SK-N-SH treated with all-trans-retinoic acid at 6 μM for 48 hours (cell line): ENCODE data around the gene C17orf113.
A peak's percentile ranks its signal among the peaks of the same experiment; 100 is the strongest.

Experiments used
- ATAC-seq: fragments of 200-7000 bp; cut with Tn5 transposase; 3 replicates; pipeline ENCODE4 v1.9.1; 2020; ENCODE audit warnings: mild to moderate bottlenecking, moderate library complexity
- BACH2 ChIP-seq: fragments of 250-450 bp; sonication (Bioruptor Pico); IDR thresholded peaks from 2 replicates; pipeline ENCODE4 v1.9.0; 2021; ENCODE audit warnings: mild to moderate bottlenecking, borderline replicate concordance
- CSDC2 ChIP-seq: fragments of 250-450 bp; sonication (Bioruptor Pico); IDR thresholded peaks from 2 replicates; pipeline ENCODE4 v1.5.0; 2020; ENCODE audit warnings: mild to moderate bottlenecking, moderate library complexity
- ESRRG ChIP-seq: fragments of 250-450 bp; sonication (Bioruptor Pico); IDR thresholded peaks from 2 replicates; pipeline ENCODE4 v1.6.1; 2021; ENCODE audit warnings: mild to moderate bottlenecking
- GLIS3 ChIP-seq: fragments of 250-450 bp; sonication (Bioruptor Pico); IDR thresholded peaks from 2 replicates; pipeline ENCODE4 v1.5.0; 2020; ENCODE audit warnings: mild to moderate bottlenecking, moderate library complexity
- ISL1 ChIP-seq: fragments of 250-450 bp; sonication (Bioruptor Pico); IDR thresholded peaks from 2 replicates; pipeline ENCODE4 v2.1.2; 2022; ENCODE audit warnings: mild to moderate bottlenecking, moderate library complexity
- OSR1 ChIP-seq: fragments of 250-450 bp; sonication (Bioruptor Pico); IDR thresholded peaks from 2 replicates; pipeline ENCODE4 v1.8.0; 2022; ENCODE audit warnings: moderate library complexity, mild to moderate bottlenecking, inconsistent platforms
- PPARA ChIP-seq: fragments of 250-450 bp; sonication (Bioruptor Pico); IDR thresholded peaks from 2 replicates; pipeline ENCODE4 v1.5.0; 2020; ENCODE audit warnings: mild to moderate bottlenecking, borderline replicate concordance
- RARB ChIP-seq: fragments of 250-450 bp; sonication (Bioruptor Pico); IDR thresholded peaks from 2 replicates; pipeline ENCODE4 v1.8.0; 2021; ENCODE audit warnings: mild to moderate bottlenecking, moderate library complexity
- TCF4 ChIP-seq: fragments of 250-450 bp; sonication (Bioruptor Pico); IDR thresholded peaks from 2 replicates; pipeline ENCODE4 v1.8.0; 2021; ENCODE audit warnings: mild to moderate bottlenecking, moderate library complexity, borderline replicate concordance
- TOX ChIP-seq: fragments of 250-450 bp; sonication (Bioruptor Pico); IDR thresholded peaks from 2 replicates; pipeline ENCODE4 v1.8.0; 2021; ENCODE audit warnings: mild to moderate bottlenecking, moderate library complexity, borderline replicate concordance
- ZC3H10 ChIP-seq: fragments of 250-450 bp; sonication (Bioruptor Pico); IDR thresholded peaks from 2 replicates; pipeline ENCODE4 v1.5.1; 2021; ENCODE audit warnings: mild to moderate bottlenecking, moderate library complexity
- ZFP3 ChIP-seq: fragments of 250-450 bp; sonication (Bioruptor Pico); IDR thresholded peaks from 2 replicates; pipeline ENCODE4 v1.5.0; 2020; ENCODE audit warnings: mild to moderate bottlenecking, moderate library complexity
- ZFP30 ChIP-seq: fragments of 450-650 bp; formaldehyde crosslinking; IDR thresholded peaks from 2 replicates; pipeline ENCODE4 v1.5.0; 2022; ENCODE audit warnings: mild to moderate bottlenecking, moderate library complexity
- ZNF565 ChIP-seq: fragments of 450-650 bp; formaldehyde crosslinking; conservative IDR thresholded peaks from 2 replicates; pipeline ENCODE4 v1.5.0; 2020; ENCODE audit warnings: low read depth, mild to moderate bottlenecking, moderate library complexity
- ZNF70 ChIP-seq: fragments of 450-650 bp; formaldehyde crosslinking; IDR thresholded peaks from 2 replicates; pipeline ENCODE4 v1.5.0; 2020; ENCODE audit warnings: mild to moderate bottlenecking, moderate library complexity
- ZNF8 ChIP-seq: fragments of 450-650 bp; formaldehyde crosslinking; IDR thresholded peaks from 2 replicates; pipeline ENCODE4 v1.5.0; 2020; ENCODE audit warnings: mild to moderate bottlenecking, moderate library complexity
- TF ChIP-seq, protein P1 (sequence below): fragments of 250-450 bp; sonication (Bioruptor Pico); IDR thresholded peaks from 2 replicates; pipeline ENCODE4 v1.5.0; 2020; ENCODE audit warnings: mild to moderate bottlenecking, moderate library complexity
- TF ChIP-seq, protein P2 (sequence below): fragments of 250-450 bp; sonication (Bioruptor Pico); IDR thresholded peaks from 2 replicates; pipeline ENCODE4 v1.5.1; 2021; ENCODE audit warnings: mild to moderate bottlenecking, moderate library complexity
- TF ChIP-seq, protein P3 (sequence below): fragments of 250-450 bp; sonication (Bioruptor Pico); IDR thresholded peaks from 2 replicates; pipeline ENCODE4 v1.8.0; 2021; ENCODE audit warnings: low read depth, mild to moderate bottlenecking, moderate library complexity, borderline replicate concordance
- TF ChIP-seq, protein P4 (sequence below): fragments of 250-450 bp; sonication (Bioruptor Pico); IDR thresholded peaks from 2 replicates; pipeline ENCODE4 v1.8.0; 2020; ENCODE audit warnings: mild to moderate bottlenecking, moderate library complexity, borderline replicate concordance
- TF ChIP-seq, protein P5 (sequence below): fragments of 250-450 bp; sonication (Bioruptor Pico); IDR thresholded peaks from 2 replicates; pipeline ENCODE4 v1.5.1; 2020; ENCODE audit warnings: low read depth, mild to moderate bottlenecking, moderate library complexity

Gene C17orf113

DNA sequence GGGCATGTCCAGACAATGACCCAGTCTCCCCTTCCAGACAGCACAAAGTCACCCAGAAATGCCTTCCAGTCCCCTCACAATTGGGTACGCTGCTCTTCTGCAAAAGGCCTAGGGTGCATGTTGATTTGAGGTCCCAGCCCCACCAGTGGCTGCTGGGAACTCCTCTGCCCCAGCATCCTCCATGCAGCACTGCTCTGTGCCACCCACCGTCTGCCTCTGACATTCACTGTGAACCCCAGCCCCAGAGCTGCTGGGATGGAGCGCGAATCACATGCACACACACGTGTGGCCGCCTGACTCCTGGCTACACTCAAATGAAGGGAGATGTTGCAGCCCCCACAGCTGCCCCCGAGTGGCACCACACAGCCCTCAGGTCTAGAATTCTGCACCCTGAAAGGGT, 1.2 kb upstream of the C17orf113 start (continued):
- TF ChIP-seq, protein P1, sequence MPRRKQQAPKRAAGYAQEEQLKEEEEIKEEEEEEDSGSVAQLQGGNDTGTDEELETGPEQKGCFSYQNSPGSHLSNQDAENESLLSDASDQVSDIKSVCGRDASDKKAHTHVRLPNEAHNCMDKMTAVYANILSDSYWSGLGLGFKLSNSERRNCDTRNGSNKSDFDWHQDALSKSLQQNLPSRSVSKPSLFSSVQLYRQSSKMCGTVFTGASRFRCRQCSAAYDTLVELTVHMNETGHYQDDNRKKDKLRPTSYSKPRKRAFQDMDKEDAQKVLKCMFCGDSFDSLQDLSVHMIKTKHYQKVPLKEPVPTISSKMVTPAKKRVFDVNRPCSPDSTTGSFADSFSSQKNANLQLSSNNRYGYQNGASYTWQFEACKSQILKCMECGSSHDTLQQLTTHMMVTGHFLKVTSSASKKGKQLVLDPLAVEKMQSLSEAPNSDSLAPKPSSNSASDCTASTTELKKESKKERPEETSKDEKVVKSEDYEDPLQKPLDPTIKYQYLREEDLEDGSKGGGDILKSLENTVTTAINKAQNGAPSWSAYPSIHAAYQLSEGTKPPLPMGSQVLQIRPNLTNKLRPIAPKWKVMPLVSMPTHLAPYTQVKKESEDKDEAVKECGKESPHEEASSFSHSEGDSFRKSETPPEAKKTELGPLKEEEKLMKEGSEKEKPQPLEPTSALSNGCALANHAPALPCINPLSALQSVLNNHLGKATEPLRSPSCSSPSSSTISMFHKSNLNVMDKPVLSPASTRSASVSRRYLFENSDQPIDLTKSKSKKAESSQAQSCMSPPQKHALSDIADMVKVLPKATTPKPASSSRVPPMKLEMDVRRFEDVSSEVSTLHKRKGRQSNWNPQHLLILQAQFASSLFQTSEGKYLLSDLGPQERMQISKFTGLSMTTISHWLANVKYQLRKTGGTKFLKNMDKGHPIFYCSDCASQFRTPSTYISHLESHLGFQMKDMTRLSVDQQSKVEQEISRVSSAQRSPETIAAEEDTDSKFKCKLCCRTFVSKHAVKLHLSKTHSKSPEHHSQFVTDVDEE (CRISPR knock-in tag): no peak

DNA sequence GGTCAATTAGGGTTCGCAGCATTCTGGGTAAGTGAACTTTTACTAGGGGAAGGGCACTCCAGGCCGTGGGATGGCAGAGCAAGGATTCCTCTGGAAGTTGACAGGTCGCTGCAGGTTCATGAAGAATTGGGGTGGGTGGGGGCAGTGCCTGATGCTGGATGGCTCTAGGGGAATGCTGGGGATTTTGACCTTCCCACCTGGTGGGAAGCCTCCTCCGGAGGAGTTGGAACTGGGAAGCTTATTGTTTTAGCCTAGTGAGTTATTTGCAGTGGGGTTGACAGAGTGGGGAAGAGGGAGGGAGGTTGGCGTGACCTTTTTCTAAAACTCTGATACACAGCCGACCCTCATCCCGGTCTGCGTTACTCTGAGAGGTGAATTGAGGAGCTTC, 606 bp upstream of the C17orf113 start:
- no peak for ATAC-seq
- TF ChIP-seq, protein P1 (CRISPR knock-in tag): no peak
- TF ChIP-seq, protein P2, sequence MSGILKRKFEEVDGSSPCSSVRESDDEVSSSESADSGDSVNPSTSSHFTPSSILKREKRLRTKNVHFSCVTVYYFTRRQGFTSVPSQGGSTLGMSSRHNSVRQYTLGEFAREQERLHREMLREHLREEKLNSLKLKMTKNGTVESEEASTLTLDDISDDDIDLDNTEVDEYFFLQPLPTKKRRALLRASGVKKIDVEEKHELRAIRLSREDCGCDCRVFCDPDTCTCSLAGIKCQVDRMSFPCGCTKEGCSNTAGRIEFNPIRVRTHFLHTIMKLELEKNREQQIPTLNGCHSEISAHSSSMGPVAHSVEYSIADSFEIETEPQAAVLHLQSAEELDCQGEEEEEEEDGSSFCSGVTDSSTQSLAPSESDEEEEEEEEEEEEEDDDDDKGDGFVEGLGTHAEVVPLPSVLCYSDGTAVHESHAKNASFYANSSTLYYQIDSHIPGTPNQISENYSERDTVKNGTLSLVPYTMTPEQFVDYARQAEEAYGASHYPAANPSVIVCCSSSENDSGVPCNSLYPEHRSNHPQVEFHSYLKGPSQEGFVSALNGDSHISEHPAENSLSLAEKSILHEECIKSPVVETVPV (CRISPR knock-in tag): no peak
- no peak for TF ChIP-seq PPARA (CRISPR knock-in tag)
- TF ChIP-seq, protein P3, sequence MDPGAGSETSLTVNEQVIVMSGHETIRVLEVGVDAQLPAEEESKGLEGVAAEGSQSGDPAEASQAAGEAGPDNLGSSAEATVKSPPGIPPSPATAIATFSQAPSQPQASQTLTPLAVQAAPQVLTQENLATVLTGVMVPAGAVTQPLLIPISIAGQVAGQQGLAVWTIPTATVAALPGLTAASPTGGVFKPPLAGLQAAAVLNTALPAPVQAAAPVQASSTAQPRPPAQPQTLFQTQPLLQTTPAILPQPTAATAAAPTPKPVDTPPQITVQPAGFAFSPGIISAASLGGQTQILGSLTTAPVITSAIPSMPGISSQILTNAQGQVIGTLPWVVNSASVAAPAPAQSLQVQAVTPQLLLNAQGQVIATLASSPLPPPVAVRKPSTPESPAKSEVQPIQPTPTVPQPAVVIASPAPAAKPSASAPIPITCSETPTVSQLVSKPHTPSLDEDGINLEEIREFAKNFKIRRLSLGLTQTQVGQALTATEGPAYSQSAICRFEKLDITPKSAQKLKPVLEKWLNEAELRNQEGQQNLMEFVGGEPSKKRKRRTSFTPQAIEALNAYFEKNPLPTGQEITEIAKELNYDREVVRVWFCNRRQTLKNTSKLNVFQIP (CRISPR knock-in tag): no peak
- TF ChIP-seq ISL1: no peak
- TF ChIP-seq RARB (CRISPR knock-in tag): no peak
- no peak for TF ChIP-seq GLIS3
- TF ChIP-seq ZC3H10 (CRISPR knock-in tag): no peak
- no peak for TF ChIP-seq ZNF565 (CRISPR knock-in tag)
- TF ChIP-seq, protein P4, sequence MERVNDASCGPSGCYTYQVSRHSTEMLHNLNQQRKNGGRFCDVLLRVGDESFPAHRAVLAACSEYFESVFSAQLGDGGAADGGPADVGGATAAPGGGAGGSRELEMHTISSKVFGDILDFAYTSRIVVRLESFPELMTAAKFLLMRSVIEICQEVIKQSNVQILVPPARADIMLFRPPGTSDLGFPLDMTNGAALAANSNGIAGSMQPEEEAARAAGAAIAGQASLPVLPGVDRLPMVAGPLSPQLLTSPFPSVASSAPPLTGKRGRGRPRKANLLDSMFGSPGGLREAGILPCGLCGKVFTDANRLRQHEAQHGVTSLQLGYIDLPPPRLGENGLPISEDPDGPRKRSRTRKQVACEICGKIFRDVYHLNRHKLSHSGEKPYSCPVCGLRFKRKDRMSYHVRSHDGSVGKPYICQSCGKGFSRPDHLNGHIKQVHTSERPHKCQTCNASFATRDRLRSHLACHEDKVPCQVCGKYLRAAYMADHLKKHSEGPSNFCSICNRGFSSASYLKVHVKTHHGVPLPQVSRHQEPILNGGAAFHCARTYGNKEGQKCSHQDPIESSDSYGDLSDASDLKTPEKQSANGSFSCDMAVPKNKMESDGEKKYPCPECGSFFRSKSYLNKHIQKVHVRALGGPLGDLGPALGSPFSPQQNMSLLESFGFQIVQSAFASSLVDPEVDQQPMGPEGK (CRISPR knock-in tag): no peak
- no peak for TF ChIP-seq OSR1 (CRISPR knock-in tag)
- no peak for TF ChIP-seq TCF4
- TF ChIP-seq ESRRG (CRISPR knock-in tag): no peak
- no peak for TF ChIP-seq ZNF8
- TF ChIP-seq ZNF70 (CRISPR knock-in tag): no peak
- TF ChIP-seq ZFP30: no peak

DNA sequence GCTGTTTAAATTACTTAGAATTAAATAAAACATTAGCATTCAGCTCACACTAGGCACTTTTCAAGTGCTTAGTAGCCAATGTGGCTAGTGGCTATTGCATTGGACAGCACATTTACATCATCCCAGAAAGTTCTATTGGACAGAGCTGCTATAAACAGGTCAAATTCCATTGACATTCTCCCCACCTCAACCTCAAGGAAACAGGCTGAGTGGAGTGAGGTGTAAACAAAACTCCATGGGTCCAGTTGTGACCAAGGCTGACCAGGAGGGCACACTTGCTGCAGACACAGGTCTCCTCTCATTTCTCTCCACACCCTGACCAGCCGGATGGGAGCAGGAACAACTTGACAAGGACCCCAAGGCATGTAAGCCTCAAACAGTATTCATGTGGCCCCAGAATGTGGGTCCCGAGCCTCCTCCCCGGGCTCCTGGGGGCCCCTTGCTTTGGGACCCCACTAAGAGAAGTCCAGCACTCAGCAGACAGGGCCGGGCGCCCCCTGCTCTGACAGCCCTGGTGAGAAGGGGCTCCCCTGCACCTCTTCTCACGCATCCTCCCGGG, 488 bp downstream of the C17orf113 start:
- ATAC-seq: peak; percentile 71
- TF ChIP-seq PPARA (CRISPR knock-in tag): no peak
- TF ChIP-seq, protein P5, sequence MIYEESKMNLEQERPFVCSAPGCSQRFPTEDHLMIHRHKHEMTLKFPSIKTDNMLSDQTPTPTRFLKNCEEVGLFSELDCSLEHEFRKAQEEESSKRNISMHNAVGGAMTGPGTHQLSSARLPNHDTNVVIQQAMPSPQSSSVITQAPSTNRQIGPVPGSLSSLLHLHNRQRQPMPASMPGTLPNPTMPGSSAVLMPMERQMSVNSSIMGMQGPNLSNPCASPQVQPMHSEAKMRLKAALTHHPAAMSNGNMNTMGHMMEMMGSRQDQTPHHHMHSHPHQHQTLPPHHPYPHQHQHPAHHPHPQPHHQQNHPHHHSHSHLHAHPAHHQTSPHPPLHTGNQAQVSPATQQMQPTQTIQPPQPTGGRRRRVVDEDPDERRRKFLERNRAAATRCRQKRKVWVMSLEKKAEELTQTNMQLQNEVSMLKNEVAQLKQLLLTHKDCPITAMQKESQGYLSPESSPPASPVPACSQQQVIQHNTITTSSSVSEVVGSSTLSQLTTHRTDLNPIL: no peak
- TF ChIP-seq RARB (CRISPR knock-in tag): no peak
- TF ChIP-seq OSR1 (CRISPR knock-in tag): no peak
- no peak for TF ChIP-seq ZC3H10 (CRISPR knock-in tag)
- TF ChIP-seq BACH2: no peak
- no peak for TF ChIP-seq CSDC2 (CRISPR knock-in tag)
- no peak for TF ChIP-seq ZNF70 (CRISPR knock-in tag)
- no peak for TF ChIP-seq ZNF565 (CRISPR knock-in tag)
- TF ChIP-seq TOX: no peak
- TF ChIP-seq, protein P2 (CRISPR knock-in tag): no peak
- TF ChIP-seq, protein P1 (CRISPR knock-in tag): no peak
- TF ChIP-seq ZFP3: no peak
- TF ChIP-seq ISL1: no peak
- TF ChIP-seq GLIS3: no peak
